ENCODE data around the gene PSD2. TPM values are rescaled to one million over a fixed set of nuclear protein-coding genes. Genes with fewer than 3 reads are reported as not detected.

Gene PSD2
- total and polyA plus RNA-seq, 2 of the 13 experiments (the other 11 are each of a cell fraction or from before 2014, with no cell fraction given): 0.07 TPM; not detected in 1

DNA sequence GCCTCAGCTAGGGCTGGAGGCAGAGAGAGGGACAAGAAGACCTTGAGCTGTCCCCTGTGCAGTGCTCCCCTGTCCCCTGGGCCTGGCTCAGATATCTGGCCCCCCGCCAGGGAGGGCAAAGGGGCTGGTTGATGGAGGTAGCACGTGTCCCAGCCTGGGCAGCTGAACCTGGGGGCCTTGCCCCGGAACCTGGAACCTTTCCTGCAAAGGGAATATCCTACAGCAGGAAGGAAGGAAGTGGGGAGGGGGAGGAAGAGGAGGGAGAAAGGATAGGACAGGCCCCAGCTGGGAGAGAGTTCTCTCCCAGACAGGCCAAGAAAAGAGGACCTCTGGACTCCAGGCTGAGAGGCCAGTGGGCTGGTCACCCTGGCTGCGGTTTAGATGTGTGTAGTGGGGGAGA, 27.6 kb upstream of the PSD2 start (continued):
- TF ChIP-seq, protein P1, sequence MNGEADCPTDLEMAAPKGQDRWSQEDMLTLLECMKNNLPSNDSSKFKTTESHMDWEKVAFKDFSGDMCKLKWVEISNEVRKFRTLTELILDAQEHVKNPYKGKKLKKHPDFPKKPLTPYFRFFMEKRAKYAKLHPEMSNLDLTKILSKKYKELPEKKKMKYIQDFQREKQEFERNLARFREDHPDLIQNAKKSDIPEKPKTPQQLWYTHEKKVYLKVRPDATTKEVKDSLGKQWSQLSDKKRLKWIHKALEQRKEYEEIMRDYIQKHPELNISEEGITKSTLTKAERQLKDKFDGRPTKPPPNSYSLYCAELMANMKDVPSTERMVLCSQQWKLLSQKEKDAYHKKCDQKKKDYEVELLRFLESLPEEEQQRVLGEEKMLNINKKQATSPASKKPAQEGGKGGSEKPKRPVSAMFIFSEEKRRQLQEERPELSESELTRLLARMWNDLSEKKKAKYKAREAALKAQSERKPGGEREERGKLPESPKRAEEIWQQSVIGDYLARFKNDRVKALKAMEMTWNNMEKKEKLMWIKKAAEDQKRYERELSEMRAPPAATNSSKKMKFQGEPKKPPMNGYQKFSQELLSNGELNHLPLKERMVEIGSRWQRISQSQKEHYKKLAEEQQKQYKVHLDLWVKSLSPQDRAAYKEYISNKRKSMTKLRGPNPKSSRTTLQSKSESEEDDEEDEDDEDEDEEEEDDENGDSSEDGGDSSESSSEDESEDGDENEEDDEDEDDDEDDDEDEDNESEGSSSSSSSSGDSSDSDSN (CRISPR knock-in tag; IDR thresholded peaks at IDR 0.05): peak; percentile 29; the same call in 1 of the 2 replicates
- TF ChIP-seq ARNTL (CRISPR knock-in tag; IDR thresholded peaks at IDR 0.05) (peak; percentile 83), KDM5A (IDR thresholded peaks at IDR 0.05; ENCODE audit: borderline replicate concordance, low read length) (no peak), MXI1 (IDR thresholded peaks at IDR 0.05; ENCODE audit: borderline replicate concordance, low read depth, low read length) (no peak), FOXM1 (CRISPR knock-in tag; IDR thresholded peaks at IDR 0.05) (no peak), ZNF563 (CRISPR knock-in tag; IDR thresholded peaks at IDR 0.05) (no peak; the same call in 1 of the 2 replicates), ZNF225 (CRISPR knock-in tag; IDR thresholded peaks at IDR 0.05) (no peak), ZNF709 (CRISPR knock-in tag; IDR thresholded peaks at IDR 0.05) (no peak), ZNF251 (CRISPR knock-in tag; IDR thresholded peaks at IDR 0.05) (no peak), GPN1 (CRISPR knock-in tag; IDR thresholded peaks at IDR 0.05; ENCODE audit: borderline replicate concordance) (no peak), MZF1 (CRISPR knock-in tag; IDR thresholded peaks at IDR 0.05; ENCODE audit: borderline replicate concordance) (no peak)
- TF ChIP-seq, protein P2, sequence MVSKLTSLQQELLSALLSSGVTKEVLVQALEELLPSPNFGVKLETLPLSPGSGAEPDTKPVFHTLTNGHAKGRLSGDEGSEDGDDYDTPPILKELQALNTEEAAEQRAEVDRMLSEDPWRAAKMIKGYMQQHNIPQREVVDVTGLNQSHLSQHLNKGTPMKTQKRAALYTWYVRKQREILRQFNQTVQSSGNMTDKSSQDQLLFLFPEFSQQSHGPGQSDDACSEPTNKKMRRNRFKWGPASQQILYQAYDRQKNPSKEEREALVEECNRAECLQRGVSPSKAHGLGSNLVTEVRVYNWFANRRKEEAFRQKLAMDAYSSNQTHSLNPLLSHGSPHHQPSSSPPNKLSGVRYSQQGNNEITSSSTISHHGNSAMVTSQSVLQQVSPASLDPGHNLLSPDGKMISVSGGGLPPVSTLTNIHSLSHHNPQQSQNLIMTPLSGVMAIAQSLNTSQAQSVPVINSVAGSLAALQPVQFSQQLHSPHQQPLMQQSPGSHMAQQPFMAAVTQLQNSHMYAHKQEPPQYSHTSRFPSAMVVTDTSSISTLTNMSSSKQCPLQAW (CRISPR knock-in tag; IDR thresholded peaks at IDR 0.05): peak; percentile 84
- TF ChIP-seq, protein P3, sequence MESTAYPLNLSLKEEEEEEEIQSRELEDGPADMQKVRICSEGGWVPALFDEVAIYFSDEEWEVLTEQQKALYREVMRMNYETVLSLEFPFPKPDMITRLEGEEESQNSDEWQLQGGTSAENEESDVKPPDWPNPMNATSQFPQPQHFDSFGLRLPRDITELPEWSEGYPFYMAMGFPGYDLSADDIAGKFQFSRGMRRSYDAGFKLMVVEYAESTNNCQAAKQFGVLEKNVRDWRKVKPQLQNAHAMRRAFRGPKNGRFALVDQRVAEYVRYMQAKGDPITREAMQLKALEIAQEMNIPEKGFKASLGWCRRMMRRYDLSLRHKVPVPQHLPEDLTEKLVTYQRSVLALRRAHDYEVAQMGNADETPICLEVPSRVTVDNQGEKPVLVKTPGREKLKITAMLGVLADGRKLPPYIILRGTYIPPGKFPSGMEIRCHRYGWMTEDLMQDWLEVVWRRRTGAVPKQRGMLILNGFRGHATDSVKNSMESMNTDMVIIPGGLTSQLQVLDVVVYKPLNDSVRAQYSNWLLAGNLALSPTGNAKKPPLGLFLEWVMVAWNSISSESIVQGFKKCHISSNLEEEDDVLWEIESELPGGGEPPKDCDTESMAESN (CRISPR knock-in tag; conservative IDR thresholded peaks at IDR 0.05): no peak
- TF ChIP-seq, protein P4, sequence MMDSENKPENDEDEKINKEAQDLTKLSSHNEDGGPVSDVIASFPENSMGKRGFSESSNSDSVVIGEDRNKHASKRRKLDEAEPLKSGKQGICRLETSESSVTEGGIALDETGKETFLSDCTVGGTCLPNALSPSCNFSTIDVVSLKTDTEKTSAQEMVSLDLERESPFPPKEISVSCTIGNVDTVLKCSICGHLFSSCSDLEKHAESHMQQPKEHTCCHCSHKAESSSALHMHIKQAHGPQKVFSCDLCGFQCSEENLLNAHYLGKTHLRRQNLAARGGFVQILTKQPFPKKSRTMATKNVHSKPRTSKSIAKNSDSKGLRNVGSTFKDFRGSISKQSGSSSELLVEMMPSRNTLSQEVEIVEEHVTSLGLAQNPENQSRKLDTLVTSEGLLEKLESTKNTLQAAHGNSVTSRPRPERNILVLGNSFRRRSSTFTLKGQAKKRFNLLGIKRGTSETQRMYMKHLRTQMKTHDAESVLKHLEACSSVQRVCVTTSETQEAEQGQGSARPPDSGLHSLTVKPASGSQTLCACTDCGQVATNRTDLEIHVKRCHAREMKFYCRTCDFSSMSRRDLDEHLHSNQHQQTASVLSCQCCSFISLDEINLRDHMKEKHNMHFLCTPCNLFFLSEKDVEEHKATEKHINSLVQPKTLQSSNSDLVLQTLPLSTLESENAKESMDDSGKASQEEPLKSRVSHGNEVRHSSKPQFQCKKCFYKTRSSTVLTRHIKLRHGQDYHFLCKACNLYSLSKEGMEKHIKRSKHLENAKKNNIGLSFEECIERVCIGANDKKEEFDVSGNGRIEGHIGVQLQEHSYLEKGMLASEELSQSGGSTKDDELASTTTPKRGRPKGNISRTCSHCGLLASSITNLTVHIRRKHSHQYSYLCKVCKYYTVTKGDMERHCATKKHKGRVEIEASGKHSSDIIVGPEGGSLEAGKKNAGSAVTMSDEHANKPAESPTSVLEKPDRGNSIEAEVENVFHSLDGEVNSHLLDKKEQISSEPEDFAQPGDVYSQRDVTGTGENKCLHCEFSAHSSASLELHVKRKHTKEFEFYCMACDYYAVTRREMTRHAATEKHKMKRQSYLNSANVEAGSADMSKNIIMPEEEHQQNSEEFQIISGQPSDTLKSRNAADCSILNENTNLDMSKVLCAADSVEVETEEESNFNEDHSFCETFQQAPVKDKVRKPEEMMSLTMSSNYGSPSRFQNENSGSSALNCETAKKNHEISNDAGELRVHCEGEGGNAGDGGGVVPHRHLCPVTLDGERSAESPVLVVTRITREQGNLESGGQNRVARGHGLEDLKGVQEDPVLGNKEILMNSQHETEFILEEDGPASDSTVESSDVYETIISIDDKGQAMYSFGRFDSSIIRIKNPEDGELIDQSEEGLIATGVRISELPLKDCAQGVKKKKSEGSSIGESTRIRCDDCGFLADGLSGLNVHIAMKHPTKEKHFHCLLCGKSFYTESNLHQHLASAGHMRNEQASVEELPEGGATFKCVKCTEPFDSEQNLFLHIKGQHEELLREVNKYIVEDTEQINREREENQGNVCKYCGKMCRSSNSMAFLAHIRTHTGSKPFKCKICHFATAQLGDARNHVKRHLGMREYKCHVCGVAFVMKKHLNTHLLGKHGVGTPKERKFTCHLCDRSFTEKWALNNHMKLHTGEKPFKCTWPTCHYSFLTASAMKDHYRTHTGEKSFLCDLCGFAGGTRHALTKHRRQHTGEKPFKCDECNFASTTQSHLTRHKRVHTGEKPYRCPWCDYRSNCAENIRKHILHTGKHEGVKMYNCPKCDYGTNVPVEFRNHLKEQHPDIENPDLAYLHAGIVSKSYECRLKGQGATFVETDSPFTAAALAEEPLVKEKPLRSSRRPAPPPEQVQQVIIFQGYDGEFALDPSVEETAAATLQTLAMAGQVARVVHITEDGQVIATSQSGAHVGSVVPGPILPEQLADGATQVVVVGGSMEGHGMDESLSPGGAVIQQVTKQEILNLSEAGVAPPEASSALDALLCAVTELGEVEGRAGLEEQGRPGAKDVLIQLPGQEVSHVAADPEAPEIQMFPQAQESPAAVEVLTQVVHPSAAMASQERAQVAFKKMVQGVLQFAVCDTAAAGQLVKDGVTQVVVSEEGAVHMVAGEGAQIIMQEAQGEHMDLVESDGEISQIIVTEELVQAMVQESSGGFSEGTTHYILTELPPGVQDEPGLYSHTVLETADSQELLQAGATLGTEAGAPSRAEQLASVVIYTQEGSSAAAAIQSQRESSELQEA (CRISPR knock-in tag; IDR thresholded peaks at IDR 0.05; ENCODE audit: not compliant biosample characterization): no peak
- TF ChIP-seq, protein P5, sequence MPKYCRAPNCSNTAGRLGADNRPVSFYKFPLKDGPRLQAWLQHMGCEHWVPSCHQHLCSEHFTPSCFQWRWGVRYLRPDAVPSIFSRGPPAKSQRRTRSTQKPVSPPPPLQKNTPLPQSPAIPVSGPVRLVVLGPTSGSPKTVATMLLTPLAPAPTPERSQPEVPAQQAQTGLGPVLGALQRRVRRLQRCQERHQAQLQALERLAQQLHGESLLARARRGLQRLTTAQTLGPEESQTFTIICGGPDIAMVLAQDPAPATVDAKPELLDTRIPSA (CRISPR knock-in tag; IDR thresholded peaks at IDR 0.05; ENCODE audit: borderline replicate concordance): no peak

Measured in HepG2 (cell line).